GM19193 (cell line): ENCODE data around the gene UFSP2.

Source experiments
- POLR2A ChIP-seq: IDR thresholded peaks from 4 replicates; pipeline ENCODE4 v1.6.1; 2011; ENCODE audit not compliant: insufficient read depth, insufficient read length; ENCODE audit errors: extremely low read depth

The UFSP2 gene

GRCh38 chr4:185351691-185352090 lies 74.1 kb downstream of the UFSP2 start:
- no peak for TF ChIP-seq POLR2A
